Measurements from ENCODE around the gene GART. TPM values are rescaled to one million over a fixed set of nuclear protein-coding genes. Genes with fewer than 3 reads are reported as not detected.

GART gene
- total RNA-seq, 1 donor from 2014 or later, result 88.7 TPM

- no peak for DNase-seq
Measured at GRCh38 chr21:33552999-33553598, 11.2 kb upstream of the GART start.

- DNase-seq, result no peak
Measured at GRCh38 chr21:33552093-33552998, 10.4 kb upstream of the GART start.

DNA sequence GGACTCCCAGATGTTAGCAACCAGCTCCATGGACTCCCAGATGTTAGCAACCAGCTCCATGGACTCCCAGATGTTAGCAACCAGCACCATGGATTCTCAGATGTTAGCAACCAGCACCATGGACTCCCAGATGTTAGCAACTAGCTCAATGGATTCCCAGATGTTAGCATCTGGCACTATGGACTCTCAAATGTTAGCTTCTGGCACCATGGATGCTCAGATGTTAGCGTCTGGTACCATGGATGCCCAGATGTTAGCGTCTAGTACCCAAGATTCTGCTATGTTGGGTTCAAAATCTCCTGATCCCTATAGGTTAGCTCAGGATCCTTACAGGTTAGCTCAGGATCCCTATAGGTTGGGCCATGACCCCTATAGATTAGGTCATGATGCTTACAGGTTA is 9.7 kb upstream of the GART start:
- no peak for DNase-seq

DNA sequence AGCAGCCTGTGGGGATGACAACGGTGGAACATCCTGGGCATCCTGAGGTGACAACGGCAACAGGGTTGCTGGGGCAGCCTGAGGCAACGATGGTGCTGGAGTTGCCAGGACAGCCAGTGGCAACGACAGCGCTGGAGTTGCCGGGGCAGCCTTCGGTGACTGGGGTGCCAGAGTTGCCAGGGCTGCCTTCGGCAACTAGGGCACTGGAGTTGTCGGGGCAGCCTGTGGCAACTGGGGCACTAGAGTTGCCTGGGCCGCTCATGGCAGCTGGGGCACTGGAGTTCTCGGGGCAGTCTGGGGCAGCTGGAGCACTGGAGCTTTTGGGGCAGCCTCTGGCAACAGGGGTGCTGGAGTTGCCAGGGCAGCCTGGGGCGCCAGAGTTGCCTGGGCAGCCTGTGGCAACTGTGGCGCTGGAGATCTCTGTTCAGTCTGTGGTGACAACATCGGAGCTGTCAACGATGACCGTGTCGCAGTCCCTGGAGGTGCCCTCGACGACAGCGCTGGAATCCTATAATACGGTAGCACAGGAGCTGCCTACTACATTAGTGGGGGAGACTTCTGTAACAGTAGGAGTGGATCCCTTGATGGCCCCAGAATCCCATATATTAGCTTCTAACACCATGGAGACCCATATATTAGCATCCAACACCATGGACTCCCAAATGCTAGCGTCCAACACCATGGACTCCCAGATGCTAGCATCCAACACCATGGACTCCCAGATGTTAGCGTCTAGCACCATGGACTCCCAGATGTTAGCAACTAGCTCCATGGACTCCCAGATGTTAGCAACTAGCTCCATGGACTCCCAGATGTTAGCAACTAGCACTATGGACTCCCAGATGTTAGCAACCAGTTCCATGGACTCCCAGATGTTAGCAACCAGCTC is 9.1 kb upstream of the GART start:
- no peak for DNase-seq

- DNase-seq, result no peak
Measured at GRCh38 chr21:33549848-33550771, 8.2 kb upstream of the GART start.

- DNase-seq, result no peak
Measured at GRCh38 chr21:33546086-33546485, 4.2 kb upstream of the GART start.

DNA sequence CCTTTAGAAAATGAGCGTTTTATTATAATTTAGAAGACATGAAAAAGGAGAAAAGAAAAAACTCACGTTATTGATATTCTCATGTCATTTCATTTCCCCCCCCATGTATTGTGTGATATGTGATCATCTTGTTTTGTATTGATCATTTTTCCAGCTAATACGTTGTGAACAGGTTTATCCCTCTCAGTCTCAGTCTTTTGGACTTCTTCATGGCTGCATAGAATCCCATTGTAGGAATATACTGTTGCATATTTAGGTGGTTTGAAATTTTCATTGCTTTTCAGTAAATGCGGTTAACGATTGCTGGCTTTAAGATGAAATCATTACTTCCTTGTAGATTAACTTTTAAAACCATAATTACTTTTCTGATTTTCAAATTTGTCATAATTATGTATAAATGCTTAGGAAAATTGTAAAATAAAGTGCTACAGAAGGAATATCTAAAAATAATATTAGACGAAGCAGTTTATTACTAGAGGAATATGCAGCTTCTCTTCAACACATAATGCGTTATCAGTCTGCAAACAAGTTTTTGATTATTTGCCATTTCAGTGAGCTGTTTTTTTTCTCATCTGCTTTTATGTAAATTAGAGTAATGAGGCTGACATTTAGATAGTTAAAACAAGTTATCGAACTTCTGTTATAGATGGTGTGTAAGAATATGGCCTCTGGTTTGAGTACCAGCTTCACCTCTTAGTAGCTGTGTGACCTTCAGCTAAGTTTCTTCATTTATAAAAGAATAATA is 2.7 kb upstream of the GART start:
- DNase-seq, result no peak

DNA sequence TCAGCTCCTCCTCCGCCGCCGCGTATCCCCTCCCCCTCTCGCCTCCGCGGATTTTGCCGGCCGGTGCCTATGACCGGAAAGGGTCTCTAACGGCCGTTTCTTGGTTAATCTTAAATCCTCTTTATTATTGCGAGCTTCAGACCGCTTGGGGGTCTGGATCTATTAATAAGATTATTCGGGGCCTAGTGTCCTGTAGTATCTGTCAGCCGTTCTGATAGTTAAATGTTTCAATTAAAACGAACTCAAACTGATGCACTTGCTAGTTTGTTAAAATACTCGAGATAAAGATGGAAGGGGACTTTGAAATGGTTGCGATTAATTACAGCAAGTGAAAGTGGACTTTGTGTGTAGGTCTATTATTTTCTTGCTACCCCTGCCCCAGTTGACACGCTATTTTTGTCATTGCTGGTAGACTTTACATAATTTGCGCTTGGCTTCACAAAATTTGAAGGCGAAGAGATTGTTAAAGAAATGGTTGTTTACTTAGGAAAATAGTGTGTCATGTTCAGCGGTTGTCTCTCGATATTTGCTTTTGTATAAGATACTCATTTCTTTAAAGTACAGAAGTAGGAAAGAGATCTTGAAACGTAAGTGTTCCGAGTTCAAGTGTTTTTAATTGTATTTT is 1.7 kb upstream of the GART start:
- DNase-seq, result no peak

DNA sequence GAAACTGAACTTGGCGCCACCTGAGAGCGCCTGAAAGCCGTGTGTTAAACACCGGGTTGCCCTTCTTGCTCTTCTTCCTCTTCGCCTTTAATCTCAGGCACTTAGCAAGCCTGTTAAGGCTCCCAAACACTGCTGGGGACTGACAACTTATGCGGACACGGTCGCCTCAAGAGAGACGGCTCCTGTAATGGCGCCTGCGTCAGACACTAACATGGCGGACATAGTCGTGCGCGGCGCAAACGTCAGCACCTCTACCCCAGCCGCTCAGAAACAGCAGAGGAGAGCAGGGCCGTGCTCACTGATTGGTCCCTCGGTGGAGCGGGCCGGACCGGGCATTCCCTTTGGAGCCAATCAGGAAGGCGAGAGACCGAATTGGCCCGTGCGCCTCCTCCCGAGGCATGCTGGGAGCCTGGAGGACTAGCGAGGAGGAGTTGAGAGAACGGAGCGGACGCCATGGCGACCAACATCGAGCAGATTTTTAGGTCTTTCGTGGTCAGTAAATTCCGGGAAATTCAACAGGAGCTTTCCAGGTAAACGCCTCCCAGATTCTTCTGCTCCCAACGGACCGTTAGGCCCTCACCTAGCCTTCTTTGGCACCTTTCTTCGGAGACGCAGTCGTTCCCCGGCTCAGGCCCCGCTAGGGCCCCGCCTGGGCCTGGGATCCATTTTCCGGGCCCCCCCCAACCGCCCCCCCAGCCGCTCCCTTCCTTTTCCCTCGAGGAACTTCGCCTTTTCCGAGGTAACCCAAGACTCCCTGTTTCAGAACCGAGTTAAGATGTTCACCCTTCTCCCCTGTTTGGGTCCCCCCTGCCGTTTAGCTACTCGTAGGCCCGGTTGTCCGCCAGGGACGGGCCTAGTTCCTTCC is 955 bp upstream of the GART start, which contains the start of gene SON:
Gene SON, plus strand, starts transcription at position 399 of the 865 bp plus-strand sequence. Its CDS starts 55 bp downstream, at position 454.
- DNase-seq, result peak; percentile 98

DNA sequence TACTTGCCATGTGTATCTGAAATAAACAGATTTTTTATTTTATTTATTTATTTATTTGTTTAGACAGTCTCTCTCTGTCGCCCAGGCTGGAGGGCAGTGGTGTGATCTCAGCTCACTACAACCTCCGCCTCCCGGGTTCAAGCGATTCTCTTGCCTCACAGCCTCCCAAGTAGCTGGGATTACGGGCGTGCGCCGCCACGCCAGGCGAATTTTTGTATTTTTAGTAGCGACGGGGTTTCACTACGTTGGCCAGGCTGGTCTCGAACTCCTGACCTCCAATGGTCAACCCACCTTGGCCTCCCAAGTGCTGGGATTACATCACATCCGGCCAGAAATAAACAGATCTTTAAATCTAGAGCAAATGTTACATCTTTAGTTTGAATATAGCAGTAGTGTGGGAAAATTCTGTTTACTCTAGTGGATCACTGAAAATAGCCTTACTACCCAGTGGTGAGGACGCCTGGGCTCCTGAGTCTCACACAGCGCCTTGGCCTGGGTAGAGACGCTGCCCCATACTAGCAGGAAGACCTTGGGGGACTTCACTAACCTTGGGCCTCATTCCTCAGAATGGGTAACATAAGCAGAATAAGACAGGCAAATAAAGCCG is 709 bp downstream of the GART start:
- DNase-seq, result no peak

DNA sequence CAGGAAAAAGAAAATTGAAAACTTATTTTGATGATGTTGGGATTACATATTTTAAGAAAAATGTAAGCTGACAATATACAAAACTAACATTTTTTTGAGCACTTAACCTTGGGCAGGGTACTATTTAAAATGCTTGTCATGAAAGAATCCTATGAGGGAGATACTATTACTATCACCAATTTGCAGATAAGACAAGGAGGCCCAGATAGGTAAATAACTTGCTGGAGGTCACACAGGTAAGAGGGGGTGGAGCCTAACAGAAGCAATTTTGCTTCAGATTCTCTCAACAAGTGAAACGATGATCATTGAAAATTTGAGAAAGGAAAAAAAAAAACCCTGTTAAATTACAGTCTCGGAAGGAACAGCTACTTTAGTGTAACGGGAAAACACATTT is 1.2 kb downstream of the GART start:
- no peak for DNase-seq

DNA sequence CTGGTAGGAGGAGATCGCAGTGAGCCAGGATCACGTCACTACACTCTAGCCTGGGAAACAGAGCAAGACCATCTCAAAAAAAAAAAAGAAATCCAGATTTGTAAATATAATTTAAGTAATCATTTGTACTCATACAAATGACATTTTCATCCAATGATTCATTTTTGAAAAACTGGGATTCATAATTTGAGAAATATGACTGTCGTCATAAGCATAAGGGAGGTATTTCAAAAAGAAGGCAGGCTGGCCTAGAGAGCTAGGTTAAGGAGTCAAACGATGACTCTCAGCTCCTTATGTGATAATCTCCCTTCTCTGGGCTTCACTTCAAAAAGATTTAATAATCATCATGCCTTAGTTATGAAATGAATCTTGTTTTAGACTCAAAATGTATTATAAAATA is 2.3 kb downstream of the GART start:
- no peak for DNase-seq

GRCh38 chr21:33537212-33537611 is 4.7 kb downstream of the GART start:
- no peak for DNase-seq

DNA sequence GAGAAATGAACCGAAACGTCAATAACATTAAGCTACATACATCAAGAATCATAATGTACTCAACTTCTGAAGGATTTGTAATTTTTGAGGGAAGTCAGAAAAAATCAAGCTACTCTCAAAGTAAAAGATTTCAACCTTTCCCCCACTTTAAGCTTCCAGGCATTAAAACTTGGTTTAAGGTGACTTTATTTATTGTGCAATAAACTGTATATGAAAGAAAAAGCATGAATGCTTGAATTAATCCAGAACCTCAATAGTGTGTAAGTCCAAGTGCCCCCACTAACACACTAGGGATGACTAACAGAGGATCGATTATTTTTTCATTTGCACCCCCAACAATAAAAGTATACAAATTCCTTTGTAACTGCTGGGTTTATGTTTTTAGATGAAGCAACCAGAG is 10.9 kb downstream of the GART start:
- no peak for DNase-seq

DNA sequence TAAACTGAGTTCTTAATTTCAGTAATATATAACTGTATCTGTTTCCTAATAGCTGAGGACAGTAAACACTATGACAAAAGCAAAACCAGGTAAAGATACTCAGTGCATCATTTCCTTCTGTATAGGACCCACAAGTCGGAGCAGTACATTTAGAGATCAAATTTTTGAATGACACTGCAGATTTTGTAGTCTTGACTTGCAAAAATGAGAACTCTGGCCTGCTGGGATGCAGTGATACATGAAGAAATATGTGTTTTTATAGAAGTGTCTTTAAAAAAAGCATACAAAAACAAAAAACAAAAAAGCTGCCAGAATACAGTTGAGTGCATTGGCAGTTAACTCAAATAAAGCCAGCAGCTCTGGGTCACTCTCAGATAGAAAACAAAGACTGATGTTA is 19.0 kb downstream of the GART start:
- DNase-seq, result no peak

DNA sequence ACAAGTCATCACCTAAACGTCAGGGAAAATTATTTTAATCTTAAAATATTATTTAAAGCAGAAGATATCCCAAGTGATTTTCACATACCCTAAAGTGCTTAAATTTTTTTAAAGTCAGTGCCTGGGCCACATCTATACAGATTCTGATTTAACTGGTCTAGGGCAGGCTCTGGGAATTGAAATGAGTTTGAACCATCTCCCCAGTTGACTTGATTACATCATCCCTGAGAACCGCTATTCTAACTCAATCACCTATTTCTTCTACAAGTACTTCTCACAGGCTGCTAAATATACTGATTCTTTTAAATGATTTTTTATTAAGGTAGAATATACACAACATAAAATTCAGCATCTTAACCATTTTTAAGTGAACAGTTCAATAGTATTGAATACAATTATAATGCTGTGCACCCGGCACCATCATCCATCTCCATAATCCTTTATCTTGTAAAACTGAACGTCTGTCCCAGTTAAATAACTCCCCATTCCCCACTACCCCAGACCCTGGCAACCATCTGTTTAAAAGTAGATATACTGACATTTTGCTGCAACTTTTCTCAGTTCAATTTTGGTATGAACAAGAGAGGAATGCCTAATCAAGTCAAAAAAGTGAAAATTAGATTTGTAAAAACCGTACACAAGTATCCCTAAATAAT is 19.5 kb downstream of the GART start:
- no peak for DNase-seq

DNA sequence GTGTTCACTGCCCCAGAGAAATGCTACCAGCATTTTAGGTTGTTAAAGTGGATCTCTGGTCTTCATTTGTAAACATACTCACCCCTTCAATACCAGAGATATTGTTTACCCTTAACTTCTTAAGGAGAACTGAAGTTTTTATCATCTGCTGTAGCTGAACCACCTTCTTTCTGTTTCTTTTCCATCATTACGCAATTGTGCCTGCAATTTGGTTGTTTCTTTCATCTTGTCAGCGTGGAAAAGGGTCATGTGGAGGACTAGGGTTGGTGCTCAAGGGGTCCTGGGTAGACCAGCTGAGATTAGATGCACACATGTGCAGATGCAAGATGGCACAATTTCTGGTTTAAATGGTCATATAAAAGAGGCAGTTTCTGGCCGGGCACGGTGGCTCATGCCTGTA is 23.0 kb downstream of the GART start:
- no peak for DNase-seq

DNA sequence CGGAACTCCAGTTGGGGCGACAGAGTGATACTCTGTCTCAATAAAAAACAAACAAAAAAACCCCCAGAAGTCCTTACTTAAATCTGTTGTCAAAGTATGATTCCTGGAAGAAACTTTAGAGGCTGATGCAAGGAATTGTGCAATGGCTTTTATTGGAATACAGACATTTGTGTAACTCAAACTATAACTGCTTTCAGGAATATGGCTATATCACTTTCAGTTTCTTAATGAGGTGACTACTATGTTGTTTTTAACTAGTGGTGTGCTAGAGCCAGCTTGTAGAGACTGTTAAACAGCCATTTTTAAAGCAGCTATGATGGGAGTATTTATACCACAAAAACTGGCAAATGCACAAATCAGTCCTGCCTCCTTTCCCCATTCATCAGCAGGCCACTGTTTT is 27.7 kb downstream of the GART start:
- DNase-seq, result no peak
